ENCODE data around the gene UROD.

DNA sequence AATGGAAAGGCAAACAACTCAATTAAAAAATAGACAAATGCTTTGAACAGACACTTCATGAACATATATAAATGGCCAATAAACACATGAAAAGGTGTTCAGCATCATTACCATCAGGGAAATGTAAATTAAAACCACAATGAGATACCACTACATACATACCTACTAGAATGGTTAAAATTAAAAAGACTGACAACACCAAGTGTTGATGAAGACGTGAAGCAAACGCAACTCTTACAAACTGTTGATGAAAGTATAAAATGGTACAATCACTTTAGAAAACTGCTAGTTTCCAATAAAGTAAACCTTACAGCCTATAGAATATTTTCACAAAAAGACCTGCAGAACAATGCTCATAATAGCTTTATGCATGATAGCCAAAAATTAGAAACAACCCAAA is 35.8 kb upstream of the UROD start:
- TF ChIP-seq, protein P1, sequence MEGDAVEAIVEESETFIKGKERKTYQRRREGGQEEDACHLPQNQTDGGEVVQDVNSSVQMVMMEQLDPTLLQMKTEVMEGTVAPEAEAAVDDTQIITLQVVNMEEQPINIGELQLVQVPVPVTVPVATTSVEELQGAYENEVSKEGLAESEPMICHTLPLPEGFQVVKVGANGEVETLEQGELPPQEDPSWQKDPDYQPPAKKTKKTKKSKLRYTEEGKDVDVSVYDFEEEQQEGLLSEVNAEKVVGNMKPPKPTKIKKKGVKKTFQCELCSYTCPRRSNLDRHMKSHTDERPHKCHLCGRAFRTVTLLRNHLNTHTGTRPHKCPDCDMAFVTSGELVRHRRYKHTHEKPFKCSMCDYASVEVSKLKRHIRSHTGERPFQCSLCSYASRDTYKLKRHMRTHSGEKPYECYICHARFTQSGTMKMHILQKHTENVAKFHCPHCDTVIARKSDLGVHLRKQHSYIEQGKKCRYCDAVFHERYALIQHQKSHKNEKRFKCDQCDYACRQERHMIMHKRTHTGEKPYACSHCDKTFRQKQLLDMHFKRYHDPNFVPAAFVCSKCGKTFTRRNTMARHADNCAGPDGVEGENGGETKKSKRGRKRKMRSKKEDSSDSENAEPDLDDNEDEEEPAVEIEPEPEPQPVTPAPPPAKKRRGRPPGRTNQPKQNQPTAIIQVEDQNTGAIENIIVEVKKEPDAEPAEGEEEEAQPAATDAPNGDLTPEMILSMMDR (IDR thresholded peaks at IDR 0.05): no peak
- TF ChIP-seq POLR2AphosphoS5 (IDR thresholded peaks at IDR 0.05): no peak
